ENCODE data around the gene HOXC5. TPM values are rescaled to one million over a fixed set of nuclear protein-coding genes. Genes with fewer than 3 reads are reported as not detected.

HOXC5 gene
- total RNA-seq, result not detected
- long read RNA-seq, result 0 reads

- DNase-seq (ENCODE audit: low spot score), result no peak
- intact Hi-C loops (cut with DNase I), result no loop called here
Measured at GRCh38 chr12:54032627-54033100, at the start of gene HOXC5. Gene HOXC5, plus strand, starts transcription at chr12:54033050. Its CDS starts 73 bp downstream, at chr12:54033123.

- no peak for DNase-seq (ENCODE audit: low spot score)
- intact Hi-C loops (cut with DNase I), result no loop called here
Measured at GRCh38 chr12:53983568-53983949, 49.3 kb upstream of the HOXC5 start.

- DNase-seq (ENCODE audit: low spot score), result no peak
- intact Hi-C loops (cut with DNase I), result no loop called here
Measured at GRCh38 chr12:53983950-53984572, 48.8 kb upstream of the HOXC5 start.

GRCh38 chr12:53984901-53985691 lies 47.8 kb upstream of the HOXC5 start, which contains the start of gene HOXC10:
Gene HOXC10, plus strand, starts transcription at chr12:53985146. Its CDS starts 114 bp downstream, at chr12:53985260.
- no peak for DNase-seq (ENCODE audit: low spot score)
- intact Hi-C loops (cut with DNase I), result no loop called here

- intact Hi-C loops (cut with DNase I), result no loop called here
Measured at GRCh38 chr12:53985692-53985993, 47.2 kb upstream of the HOXC5 start.

GRCh38 chr12:53985994-53986685 lies 46.7 kb upstream of the HOXC5 start:
- DNase-seq (ENCODE audit: low spot score), result no peak
- intact Hi-C loops (cut with DNase I), result no loop called here

More at GRCh38 chr12:53985692-53985993, 47.2 kb upstream of the HOXC5 start:
- DNase-seq (ENCODE audit: low spot score), result no peak

- intact Hi-C loops (cut with DNase I), result no loop called here
- no peak for DNase-seq (ENCODE audit: low spot score)
Measured at GRCh38 chr12:53986686-53987483, 46.0 kb upstream of the HOXC5 start.

- intact Hi-C loops (cut with DNase I), result no loop called here
- DNase-seq (ENCODE audit: low spot score), result no peak
Measured at GRCh38 chr12:53987787-53988230, 45.0 kb upstream of the HOXC5 start.

GRCh38 chr12:53988541-53989226 lies 44.2 kb upstream of the HOXC5 start:
- intact Hi-C loops (cut with DNase I), result no loop called here

GRCh38 chr12:53989227-53990113 lies 43.4 kb upstream of the HOXC5 start:
- no peak for DNase-seq (ENCODE audit: low spot score)
- intact Hi-C loops (cut with DNase I), result no loop called here

More at GRCh38 chr12:53988541-53989226, 44.2 kb upstream of the HOXC5 start:
- DNase-seq (ENCODE audit: low spot score), result no peak

- no peak for DNase-seq (ENCODE audit: low spot score)
- intact Hi-C loops (cut with DNase I), result no loop called here
Measured at GRCh38 chr12:53990311-53991076, 42.4 kb upstream of the HOXC5 start.

GRCh38 chr12:53991077-53991460 lies 41.8 kb upstream of the HOXC5 start:
- no peak for DNase-seq (ENCODE audit: low spot score)
- intact Hi-C loops (cut with DNase I), result no loop called here

- DNase-seq (ENCODE audit: low spot score), result no peak
- intact Hi-C loops (cut with DNase I), result no loop called here
Measured at GRCh38 chr12:53992377-53992889, 40.4 kb upstream of the HOXC5 start.

GRCh38 chr12:53993162-53994008 lies 39.5 kb upstream of the HOXC5 start:
- intact Hi-C loops (cut with DNase I), result no loop called here
- DNase-seq (ENCODE audit: low spot score), result no peak

GRCh38 chr12:53994009-53994263 lies 38.9 kb upstream of the HOXC5 start:
- intact Hi-C loops (cut with DNase I), result no loop called here
- no peak for DNase-seq (ENCODE audit: low spot score)

GRCh38 chr12:53994264-53995001 lies 38.4 kb upstream of the HOXC5 start:
- intact Hi-C loops (cut with DNase I), result no loop called here
- DNase-seq (ENCODE audit: low spot score), result no peak

Measured in cardiac septum (tissue), 1 donor.